Lower leg skin (tissue), 3 donors: ENCODE results near the gene PVALB.

Experiments used
- POLR2A ChIP-seq, 2 donors: fragments of 450-650 bp; IDR thresholded peaks; one replicate each; pipeline ENCODE4 v1.6.1; 2016 to 2017; ENCODE audit warnings: antibody characterized with exemption in 2 of 2, mild to moderate bottlenecking in 1 of 2, moderate library complexity in 1 of 2
- TF ChIP-seq, protein P1 (sequence below), 3 donors: fragments of 450-650 bp; IDR thresholded peaks; one replicate each; pipeline ENCODE4 v1.5.1; 2016; ENCODE audit warnings: antibody characterized with exemption in 3 of 3, mild to moderate bottlenecking in 3 of 3, moderate library complexity in 2 of 3

DNA sequence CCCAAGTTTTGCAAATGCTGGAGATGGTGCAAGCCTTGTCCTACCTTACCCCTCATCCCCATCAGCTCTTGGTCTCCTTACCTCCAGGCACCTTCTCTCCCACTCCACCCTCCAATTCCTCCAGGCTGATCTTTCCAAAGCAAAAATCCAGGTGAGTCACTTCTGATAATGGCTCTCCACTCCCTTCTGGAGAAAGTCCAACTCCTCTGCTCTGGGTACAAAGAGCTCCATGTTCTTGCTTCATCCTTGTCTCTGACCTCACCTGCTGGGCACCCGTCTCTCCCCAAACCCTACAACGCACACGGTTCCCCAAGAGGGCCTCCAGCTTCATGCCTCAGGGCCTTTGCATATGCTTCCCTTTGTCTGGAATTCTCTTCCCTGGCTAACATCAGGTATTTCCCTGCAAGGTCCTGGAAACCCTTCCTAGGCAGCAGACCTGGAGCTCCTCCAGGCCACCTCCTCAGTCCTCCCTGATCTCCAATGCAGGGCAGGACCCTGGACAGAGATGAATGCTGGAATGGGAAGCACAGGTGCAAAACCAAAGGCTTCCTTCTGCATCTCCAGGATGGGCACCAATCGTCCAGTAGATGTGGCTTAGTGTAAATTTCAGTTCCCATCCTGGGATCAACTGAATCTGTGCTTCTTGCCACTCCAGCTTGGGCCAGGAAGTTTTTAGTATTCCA, 63.6 kb downstream of the PVALB start:
- TF ChIP-seq POLR2A (IDR thresholded peaks at IDR 0.05) = no peak
- TF ChIP-seq, protein P1, sequence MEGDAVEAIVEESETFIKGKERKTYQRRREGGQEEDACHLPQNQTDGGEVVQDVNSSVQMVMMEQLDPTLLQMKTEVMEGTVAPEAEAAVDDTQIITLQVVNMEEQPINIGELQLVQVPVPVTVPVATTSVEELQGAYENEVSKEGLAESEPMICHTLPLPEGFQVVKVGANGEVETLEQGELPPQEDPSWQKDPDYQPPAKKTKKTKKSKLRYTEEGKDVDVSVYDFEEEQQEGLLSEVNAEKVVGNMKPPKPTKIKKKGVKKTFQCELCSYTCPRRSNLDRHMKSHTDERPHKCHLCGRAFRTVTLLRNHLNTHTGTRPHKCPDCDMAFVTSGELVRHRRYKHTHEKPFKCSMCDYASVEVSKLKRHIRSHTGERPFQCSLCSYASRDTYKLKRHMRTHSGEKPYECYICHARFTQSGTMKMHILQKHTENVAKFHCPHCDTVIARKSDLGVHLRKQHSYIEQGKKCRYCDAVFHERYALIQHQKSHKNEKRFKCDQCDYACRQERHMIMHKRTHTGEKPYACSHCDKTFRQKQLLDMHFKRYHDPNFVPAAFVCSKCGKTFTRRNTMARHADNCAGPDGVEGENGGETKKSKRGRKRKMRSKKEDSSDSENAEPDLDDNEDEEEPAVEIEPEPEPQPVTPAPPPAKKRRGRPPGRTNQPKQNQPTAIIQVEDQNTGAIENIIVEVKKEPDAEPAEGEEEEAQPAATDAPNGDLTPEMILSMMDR (IDR thresholded peaks at IDR 0.05) = no peak
